Measurements from ENCODE around the gene LGALS7. TPM values are rescaled to one million over a fixed set of nuclear protein-coding genes. Genes with fewer than 3 reads are reported as not detected.

The LGALS7 gene
- total and polyA plus RNA-seq, 2 of the 8 experiments (the other 6 are each of a cell fraction or from before 2014, with no cell fraction given), result 0.32 TPM; not detected in 1

DNA sequence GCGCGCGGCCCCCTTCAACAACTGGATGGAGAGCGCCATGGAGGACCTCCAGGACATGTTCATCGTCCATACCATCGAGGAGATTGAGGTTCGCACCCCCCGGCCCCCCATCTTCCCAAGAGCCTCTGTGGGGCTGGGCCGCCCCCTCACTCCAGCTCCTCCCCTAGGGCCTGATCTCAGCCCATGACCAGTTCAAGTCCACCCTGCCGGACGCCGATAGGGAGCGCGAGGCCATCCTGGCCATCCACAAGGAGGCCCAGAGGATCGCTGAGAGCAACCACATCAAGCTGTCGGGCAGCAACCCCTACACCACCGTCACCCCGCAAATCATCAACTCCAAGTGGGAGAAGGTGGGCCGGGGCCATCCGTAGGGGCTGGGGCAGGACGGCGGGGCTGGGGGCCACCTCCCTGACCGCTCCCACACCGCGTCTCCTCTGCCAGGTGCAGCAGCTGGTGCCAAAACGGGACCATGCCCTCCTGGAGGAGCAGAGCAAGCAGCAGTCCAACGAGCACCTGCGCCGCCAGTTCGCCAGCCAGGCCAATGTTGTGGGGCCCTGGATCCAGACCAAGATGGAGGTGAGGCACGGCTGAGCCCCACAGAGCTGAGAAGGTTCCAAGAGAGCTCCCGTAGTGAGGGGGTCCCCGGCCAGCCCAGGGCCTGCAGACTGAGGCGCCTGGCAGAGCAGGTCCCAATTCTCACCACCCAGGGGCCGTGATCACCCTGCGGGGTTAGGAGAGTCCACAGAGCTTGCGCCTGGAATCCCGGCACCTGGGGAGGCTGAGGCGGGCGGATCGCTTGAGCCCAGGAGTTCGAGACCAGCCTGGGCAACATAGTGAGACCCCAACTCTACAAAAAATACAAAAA is 49.1 kb downstream of the LGALS7 start (continued):
- no peak for TF ChIP-seq RAD21 (IDR thresholded peaks at IDR 0.05 in 1 of 2, conservative IDR thresholded peaks at IDR 0.05 in 1 of 2; ENCODE audit: low read depth in 2 of 2, low read length in 2 of 2)
- TF ChIP-seq BACH1 (IDR thresholded peaks at IDR 0.05; ENCODE audit: low read length), result no peak
- no peak for TF ChIP-seq PHF8 (conservative IDR thresholded peaks at IDR 0.05; ENCODE audit: low read depth, low read length)

Data from H1 (cell line).